BLaER1 (cell line): Measurements from ENCODE around the gene SRSF4.
A peak's percentile ranks its signal among the peaks of the same experiment; 100 is the strongest.

Source experiments
- H3K27ac ChIP-seq: shearing (Covaris generic); formaldehyde crosslinking; 2 replicates; pipeline ENCODE4 v1.8.1; 2022
- H3K27me3 ChIP-seq: shearing (Covaris generic); formaldehyde crosslinking; 2 replicates; pipeline ENCODE4 v1.8.1; 2022
- H3K36me3 ChIP-seq: shearing (Covaris generic); formaldehyde crosslinking; 2 replicates; pipeline ENCODE4 v1.8.1; 2022
- H3K4me1 ChIP-seq: shearing (Covaris generic); formaldehyde crosslinking; 2 replicates; pipeline ENCODE4 v1.8.1; 2022
- H3K4me2 ChIP-seq: shearing (Covaris generic); formaldehyde crosslinking; 2 replicates; pipeline ENCODE4 v1.8.1; 2022
- H3K4me3 ChIP-seq: shearing (Covaris generic); formaldehyde crosslinking; 2 replicates; pipeline ENCODE4 v1.8.1; 2022
- H3K9ac ChIP-seq: shearing (Covaris generic); formaldehyde crosslinking; 2 replicates; pipeline ENCODE4 v1.8.1; 2022
- H3K9me3 ChIP-seq: shearing (Covaris generic); formaldehyde crosslinking; 2 replicates; pipeline ENCODE4 v1.8.1; 2022
- H4K20me1 ChIP-seq: shearing (Covaris generic); formaldehyde crosslinking; 2 replicates; pipeline ENCODE4 v1.8.1; 2022
- Cebpa-rat ChIP-seq: shearing (Covaris generic); IDR thresholded peaks from 2 replicates; pipeline ENCODE4 v1.8.1; 2022

Gene SRSF4

DNA sequence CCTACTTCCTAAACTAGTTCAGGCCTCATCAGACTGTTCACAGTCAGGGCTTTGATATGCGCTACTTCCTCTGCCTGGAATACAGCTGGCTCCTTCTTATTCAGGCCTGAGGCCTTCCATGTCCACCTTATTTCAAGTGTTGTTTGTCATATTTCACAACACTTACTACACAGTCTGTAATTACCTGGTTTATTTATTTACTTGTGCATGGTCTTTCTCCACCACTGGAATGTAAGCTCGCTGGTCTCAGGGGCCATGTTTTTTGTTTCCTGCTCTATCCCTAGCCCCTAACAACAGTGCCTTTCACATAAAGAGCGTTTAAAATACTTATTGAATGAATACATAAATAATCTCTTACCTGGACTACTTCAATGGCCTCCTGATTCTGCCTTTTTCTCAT, 4.6 kb upstream of the SRSF4 start:
- Histone ChIP-seq H3K36me3 (no peaks in the 10 kb centered on the region), H3K27me3 (no peaks in the 10 kb centered on the region), H3K9ac (no peak overlapping the region), H3K4me1 (peaks cover 10% of the 10 kb centered on the region), H3K27ac (no peak overlapping the region), H3K4me3 (no peak overlapping the region), H4K20me1 (peaks cover under 1% of the 10 kb centered on the region), H3K9me3 (no peaks in the 10 kb centered on the region), H3K4me2 (no peak overlapping the region)
- TF ChIP-seq Cebpa-rat = no peak

DNA sequence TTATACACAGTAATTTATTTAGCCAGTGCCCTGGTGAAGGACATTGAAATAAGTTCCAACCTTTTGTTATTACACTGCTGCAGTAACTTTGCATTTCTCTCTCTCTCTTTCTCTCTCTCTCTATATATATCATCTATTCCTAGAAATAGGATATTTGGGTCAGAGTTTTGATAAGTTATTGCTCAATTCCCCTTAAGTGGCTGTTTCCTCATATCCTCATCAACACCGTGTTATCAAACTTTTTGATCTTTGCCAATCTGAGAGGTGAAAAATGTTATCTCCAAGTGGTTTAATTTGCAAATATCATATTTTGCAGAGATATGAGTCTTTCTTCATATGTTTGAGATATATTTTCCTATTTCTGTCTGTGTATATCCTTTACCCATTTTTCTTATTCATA, 1.6 kb upstream of the SRSF4 start:
- Histone ChIP-seq H3K36me3 (peaks cover 9% of the 10 kb centered on the region), H3K27me3 (no peaks in the 10 kb centered on the region), H3K4me3 (no peak overlapping the region), H3K27ac (no peak overlapping the region), H3K9ac (no peak overlapping the region), H3K4me2 (no peak overlapping the region), H3K9me3 (no peaks in the 10 kb centered on the region), H4K20me1 (peaks cover 30% of the 10 kb centered on the region), H3K4me1 (peaks cover 32% of the 10 kb centered on the region)
- TF ChIP-seq Cebpa-rat = no peak

GRCh38 chr1:29180497-29181412, 945 bp downstream of the SRSF4 start:
- Histone ChIP-seq H3K4me3 (peak overlapping the region; percentile 94), H3K36me3 (peaks cover 26% of the 10 kb centered on the region), H3K9me3 (no peaks in the 10 kb centered on the region), H3K27ac (peak overlapping the region; percentile 100), H4K20me1 (peaks cover 56% of the 10 kb centered on the region), H3K4me2 (peak overlapping the region; percentile 94), H3K4me1 (peaks cover 48% of the 10 kb centered on the region), H3K9ac (peak overlapping the region; percentile 100), H3K27me3 (no peaks in the 10 kb centered on the region)
- no peak for TF ChIP-seq Cebpa-rat

DNA sequence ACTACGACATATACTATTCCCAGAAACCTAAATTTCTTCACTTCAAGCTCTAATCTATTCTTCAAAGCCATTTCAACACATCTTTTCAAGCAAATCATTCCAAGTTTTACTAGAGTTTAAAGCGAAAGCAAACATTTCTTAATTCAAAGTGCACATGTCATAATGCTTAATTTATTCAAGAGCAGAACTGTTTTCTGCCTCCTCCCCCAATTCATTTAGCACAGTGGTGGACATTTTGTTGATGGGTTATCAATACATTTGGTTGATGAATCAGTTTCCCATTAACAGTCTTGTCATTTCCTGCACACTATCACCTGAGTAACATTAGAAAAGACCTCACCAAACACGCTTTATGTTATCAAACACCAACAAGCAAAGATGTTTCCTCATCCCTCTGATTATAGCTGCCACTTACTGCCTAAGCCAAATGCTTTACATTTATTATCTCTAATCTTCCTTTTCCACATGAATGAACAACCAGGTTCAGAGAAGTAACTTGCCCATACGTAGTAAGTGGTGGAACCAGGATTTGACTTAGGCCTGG, 2.0 kb downstream of the SRSF4 start:
- Histone ChIP-seq H4K20me1 (peaks cover 66% of the 10 kb centered on the region), H3K4me2 (peak overlapping the region; percentile 94), H3K9ac (peak overlapping the region; percentile 100), H3K9me3 (no peaks in the 10 kb centered on the region), H3K4me1 (peaks cover 48% of the 10 kb centered on the region), H3K4me3 (peak overlapping the region; percentile 94), H3K36me3 (peaks cover 33% of the 10 kb centered on the region), H3K27me3 (no peaks in the 10 kb centered on the region), H3K27ac (no peak overlapping the region)
- no peak for TF ChIP-seq Cebpa-rat

GRCh38 chr1:29177022-29177705, 4.5 kb downstream of the SRSF4 start:
- H3K9ac ChIP-seq = no peak overlapping the region
- peak overlapping the region; percentile 14; the same call in 1 of the 2 replicates for H3K4me2 ChIP-seq
- H3K9me3 ChIP-seq = no peaks in the 10 kb centered on the region
- no peak for TF ChIP-seq Cebpa-rat
- no peak overlapping the region for H3K4me3 ChIP-seq
- H3K36me3 ChIP-seq = peaks cover 54% of the 10 kb centered on the region
- peaks cover 91% of the 10 kb centered on the region for H4K20me1 ChIP-seq
- peaks cover 51% of the 10 kb centered on the region for H3K4me1 ChIP-seq
- H3K27ac ChIP-seq = no peak overlapping the region
- no peaks in the 10 kb centered on the region for H3K27me3 ChIP-seq

DNA sequence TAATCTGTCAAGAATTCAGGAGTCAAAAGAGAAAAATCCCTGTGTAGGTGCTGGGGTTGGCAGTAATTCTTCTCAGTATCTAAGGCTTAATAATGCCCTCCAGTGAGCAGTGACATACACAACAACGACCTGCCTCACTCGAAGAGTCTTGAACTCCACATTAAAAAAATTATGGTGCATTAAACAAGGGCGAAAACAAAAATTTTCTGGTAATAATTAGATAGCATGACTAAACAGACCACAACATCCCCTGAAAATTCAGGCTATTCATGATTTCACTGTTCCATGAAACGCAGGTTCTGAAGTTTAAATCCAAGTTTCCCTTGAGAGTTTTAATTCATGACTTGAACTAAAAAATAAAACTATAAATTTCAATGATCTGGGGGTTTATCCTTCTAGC, 5.1 kb downstream of the SRSF4 start:
- H3K9me3 ChIP-seq = no peaks in the 10 kb centered on the region
- H3K4me3 ChIP-seq = no peak overlapping the region
- H3K27ac ChIP-seq = no peak overlapping the region
- H3K9ac ChIP-seq = no peak overlapping the region
- H3K27me3 ChIP-seq = no peaks in the 10 kb centered on the region
- peaks cover 57% of the 10 kb centered on the region for H3K4me1 ChIP-seq
- TF ChIP-seq Cebpa-rat = no peak
- peaks cover 97% of the 10 kb centered on the region for H4K20me1 ChIP-seq
- no peak overlapping the region for H3K4me2 ChIP-seq
- peaks cover 54% of the 10 kb centered on the region for H3K36me3 ChIP-seq

DNA sequence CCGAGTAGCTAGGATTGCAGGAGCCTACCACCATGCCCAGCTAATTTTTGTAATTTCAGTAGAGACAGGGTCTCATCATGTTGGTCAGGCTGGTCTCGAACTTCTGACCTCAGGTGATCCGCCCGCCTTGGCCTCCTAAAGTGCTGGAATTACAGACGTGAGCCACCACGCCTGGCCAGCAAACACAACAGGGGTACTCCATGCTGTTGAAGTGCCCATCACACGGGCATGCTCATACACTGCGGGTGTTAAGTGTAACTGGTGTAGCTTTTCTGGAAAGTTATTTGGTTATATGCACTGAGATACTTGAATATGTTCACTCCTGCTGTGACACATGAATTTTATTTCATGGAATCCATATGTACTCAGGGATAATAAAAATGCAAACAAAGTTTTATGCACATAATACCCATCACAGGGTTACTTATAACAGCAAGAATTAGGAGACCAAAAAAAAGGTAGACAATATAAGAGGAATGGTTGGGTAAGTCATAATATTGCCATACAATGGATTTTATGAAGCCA, 9.2 kb downstream of the SRSF4 start:
- no peaks in the 10 kb centered on the region for H3K9me3 ChIP-seq
- H4K20me1 ChIP-seq = peaks cover 100% of the 10 kb centered on the region
- peaks cover 66% of the 10 kb centered on the region for H3K36me3 ChIP-seq
- H3K9ac ChIP-seq = no peak overlapping the region
- H3K4me1 ChIP-seq = peaks cover 65% of the 10 kb centered on the region
- peak overlapping the region; percentile 65 for H3K4me2 ChIP-seq
- H3K27me3 ChIP-seq = no peaks in the 10 kb centered on the region
- no peak for TF ChIP-seq Cebpa-rat
- no peak overlapping the region for H3K27ac ChIP-seq
- H3K4me3 ChIP-seq = no peak overlapping the region

DNA sequence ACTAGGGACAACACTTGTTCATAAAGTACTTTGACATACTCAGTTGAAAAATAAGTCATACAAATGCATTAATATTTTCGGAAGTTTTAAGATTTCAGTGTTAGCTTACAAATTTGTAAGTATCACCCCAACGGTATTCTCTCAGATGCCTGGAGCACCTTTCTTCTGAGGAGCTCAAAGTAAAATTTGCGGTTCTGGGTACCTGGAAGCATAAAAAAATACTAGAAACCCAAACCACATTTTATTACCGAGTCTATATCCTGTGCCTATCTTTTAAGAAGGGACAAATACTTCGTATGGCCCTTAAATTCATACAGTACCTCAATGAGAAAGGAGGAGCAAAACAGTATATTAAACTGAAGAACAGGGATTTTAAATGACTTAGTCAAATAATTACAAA, 10.2 kb downstream of the SRSF4 start:
- Histone ChIP-seq H3K4me3 (no peak overlapping the region), H3K9ac (no peak overlapping the region), H4K20me1 (peaks cover 100% of the 10 kb centered on the region), H3K36me3 (peaks cover 71% of the 10 kb centered on the region), H3K9me3 (no peaks in the 10 kb centered on the region), H3K4me1 (peaks cover 67% of the 10 kb centered on the region), H3K4me2 (peak overlapping the region; percentile 65), H3K27me3 (no peaks in the 10 kb centered on the region), H3K27ac (no peak overlapping the region)
- TF ChIP-seq Cebpa-rat = no peak

DNA sequence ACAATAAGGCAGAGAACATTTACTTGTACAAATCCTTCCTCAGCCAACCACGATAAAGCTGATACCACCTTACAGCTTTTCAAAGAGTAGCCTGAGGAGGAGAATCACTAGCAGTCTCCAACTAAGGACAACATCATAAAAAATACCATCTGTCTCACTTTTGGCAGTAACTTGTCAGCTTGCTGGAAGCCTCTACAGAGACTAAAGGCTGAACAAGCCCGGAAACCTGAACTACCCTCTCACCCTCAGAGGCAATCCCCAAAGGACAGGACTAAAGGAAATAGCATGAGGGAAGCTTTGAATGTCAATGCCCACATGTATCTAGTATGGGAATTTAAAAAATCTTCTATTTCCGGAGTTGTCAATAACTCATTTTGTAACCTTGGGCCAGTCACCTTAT, 10.6 kb downstream of the SRSF4 start:
- Histone ChIP-seq H3K36me3 (peaks cover 74% of the 10 kb centered on the region), H3K9me3 (no peaks in the 10 kb centered on the region), H3K4me3 (no peak overlapping the region), H3K9ac (peak overlapping the region; percentile 3; the same call in 1 of the 2 replicates), H3K27ac (no peak overlapping the region), H3K4me1 (peaks cover 71% of the 10 kb centered on the region), H3K27me3 (no peaks in the 10 kb centered on the region), H3K4me2 (peak overlapping the region; percentile 65), H4K20me1 (peaks cover 100% of the 10 kb centered on the region)
- no peak for TF ChIP-seq Cebpa-rat
